ENCODE results near the gene UVRAG.

DNA sequence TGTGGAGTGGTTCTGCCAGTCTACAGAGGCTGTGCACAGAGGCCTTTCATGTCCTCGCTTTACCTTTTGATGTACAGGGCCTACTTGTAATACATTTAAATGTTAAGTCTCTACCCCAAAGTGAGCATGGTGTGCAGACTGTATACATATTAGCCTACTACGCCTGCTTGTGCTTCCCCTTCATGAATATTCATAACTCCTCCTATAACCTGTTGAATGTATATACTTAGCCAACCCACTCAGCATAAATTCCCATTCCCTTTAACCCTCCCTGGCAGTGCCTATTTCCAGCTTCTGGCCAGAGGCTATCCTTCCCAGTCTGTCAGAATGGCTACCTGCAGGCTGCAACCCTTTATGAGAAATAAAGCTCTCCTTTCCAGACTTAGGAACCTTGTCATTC is 275.2 kb downstream of the UVRAG start:
- no peak for TF ChIP-seq YY1 (tag by site-specific recombination; IDR thresholded peaks at IDR 0.05)
- no peak for TF ChIP-seq ZNF701 (tag by site-specific recombination; IDR thresholded peaks at IDR 0.05)
- TF ChIP-seq ZNF366 (tag by site-specific recombination; conservative IDR thresholded peaks at IDR 0.05): no peak
- TF ChIP-seq, protein P1, sequence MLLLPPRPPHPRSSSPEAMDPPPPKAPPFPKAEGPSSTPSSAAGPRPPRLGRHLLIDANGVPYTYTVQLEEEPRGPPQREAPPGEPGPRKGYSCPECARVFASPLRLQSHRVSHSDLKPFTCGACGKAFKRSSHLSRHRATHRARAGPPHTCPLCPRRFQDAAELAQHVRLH (tag by site-specific recombination; IDR thresholded peaks at IDR 0.05): no peak
- TF ChIP-seq ZFP37 (tag by site-specific recombination; IDR thresholded peaks at IDR 0.05): no peak
- TF ChIP-seq, protein P2, sequence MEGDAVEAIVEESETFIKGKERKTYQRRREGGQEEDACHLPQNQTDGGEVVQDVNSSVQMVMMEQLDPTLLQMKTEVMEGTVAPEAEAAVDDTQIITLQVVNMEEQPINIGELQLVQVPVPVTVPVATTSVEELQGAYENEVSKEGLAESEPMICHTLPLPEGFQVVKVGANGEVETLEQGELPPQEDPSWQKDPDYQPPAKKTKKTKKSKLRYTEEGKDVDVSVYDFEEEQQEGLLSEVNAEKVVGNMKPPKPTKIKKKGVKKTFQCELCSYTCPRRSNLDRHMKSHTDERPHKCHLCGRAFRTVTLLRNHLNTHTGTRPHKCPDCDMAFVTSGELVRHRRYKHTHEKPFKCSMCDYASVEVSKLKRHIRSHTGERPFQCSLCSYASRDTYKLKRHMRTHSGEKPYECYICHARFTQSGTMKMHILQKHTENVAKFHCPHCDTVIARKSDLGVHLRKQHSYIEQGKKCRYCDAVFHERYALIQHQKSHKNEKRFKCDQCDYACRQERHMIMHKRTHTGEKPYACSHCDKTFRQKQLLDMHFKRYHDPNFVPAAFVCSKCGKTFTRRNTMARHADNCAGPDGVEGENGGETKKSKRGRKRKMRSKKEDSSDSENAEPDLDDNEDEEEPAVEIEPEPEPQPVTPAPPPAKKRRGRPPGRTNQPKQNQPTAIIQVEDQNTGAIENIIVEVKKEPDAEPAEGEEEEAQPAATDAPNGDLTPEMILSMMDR (tag by site-specific recombination; IDR thresholded peaks at IDR 0.05): no peak
- no peak for TF ChIP-seq ZNF785 (tag by site-specific recombination; IDR thresholded peaks at IDR 0.05)

All from HEK293 (cell line).